ENCODE measurements around the gene ZNF80. TPM values are rescaled to one million over a fixed set of nuclear protein-coding genes. Genes with fewer than 3 reads are reported as not detected.

ZNF80 gene
- total RNA-seq, 4 donors from 2014 or later = not detected

GRCh38 chr3:114205541-114205940 lies 31.8 kb downstream of the ZNF80 start:
- no peak for DNase-seq (ENCODE audit: low spot score in 2 of 2)
- TF ChIP-seq CTCF (IDR thresholded peaks at IDR 0.05) (no peak), POLR2A (IDR thresholded peaks at IDR 0.05) (no peak)
- intact Hi-C loops (cut with DNase I; ENCODE audit: low total_unique reads) = no loop called here
- no peak overlapping the region for H3K4me3 ChIP-seq (ENCODE audit: low read depth, poor library complexity, severe bottlenecking)
- 58 to 65% methylated on average over 2 of the region's 2 CpGs for WGBS, 2 donors

DNA sequence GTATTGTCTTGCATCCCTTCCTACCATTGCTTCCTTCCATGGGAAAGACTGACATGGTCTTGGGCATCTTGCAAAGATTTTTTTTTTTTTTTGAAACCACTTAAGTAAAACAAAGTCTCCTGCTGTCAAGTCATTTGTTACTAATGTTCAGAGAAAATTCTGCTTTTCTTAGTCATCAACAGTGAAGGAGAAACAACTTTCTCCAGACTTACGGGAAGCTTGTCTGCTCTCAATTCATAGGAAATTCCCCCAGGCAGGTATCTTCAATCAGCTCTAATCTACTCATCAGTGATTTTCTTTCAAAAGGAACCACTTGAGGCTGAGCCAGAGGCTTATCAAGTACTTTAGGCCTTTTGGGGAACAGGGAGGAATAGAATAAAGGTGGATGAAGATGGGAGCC lies 42.6 kb downstream of the ZNF80 start:
- TF ChIP-seq POLR2A (IDR thresholded peaks at IDR 0.05) = no peak
- no peak overlapping the region for H3K4me3 ChIP-seq (ENCODE audit: low read depth, poor library complexity, severe bottlenecking)
- intact Hi-C loops (cut with DNase I; ENCODE audit: low total_unique reads) = no loop called here
- WGBS, 2 donors = 65 to 74% methylated on average over 1 of the region's 1 CpG
- no peak for DNase-seq (ENCODE audit: low spot score in 2 of 2)

DNA sequence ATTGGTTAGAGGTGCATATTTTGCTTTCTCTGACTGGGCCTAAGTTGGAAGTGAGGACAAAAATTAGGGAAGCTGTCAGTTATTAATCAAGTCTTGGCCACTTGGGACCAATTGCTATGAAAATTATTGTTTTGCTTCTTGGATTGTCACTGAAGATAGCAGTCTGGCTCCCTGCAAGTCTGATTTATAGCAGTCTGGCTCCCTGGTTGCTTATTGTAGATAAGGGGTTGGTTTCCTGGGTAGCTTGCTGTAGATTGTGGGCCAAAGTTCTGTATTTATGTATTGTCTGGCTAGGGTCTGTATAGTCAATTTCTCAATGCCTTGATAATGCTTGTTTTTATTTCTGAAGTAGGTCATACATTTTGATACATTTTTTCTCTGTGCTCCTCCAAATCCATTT lies 45.2 kb downstream of the ZNF80 start:
- no peak overlapping the region for H3K4me3 ChIP-seq (ENCODE audit: low read depth, poor library complexity, severe bottlenecking)
- no peak for DNase-seq (ENCODE audit: low spot score in 2 of 2)
- TF ChIP-seq CTCF (IDR thresholded peaks at IDR 0.05) (no peak), POLR2A (IDR thresholded peaks at IDR 0.05) (no peak)
- intact Hi-C loops (cut with DNase I; ENCODE audit: low total_unique reads) = no loop called here

GRCh38 chr3:114186501-114186900 lies 50.9 kb downstream of the ZNF80 start:
- no peak for DNase-seq (ENCODE audit: low spot score in 2 of 2)
- no peak for TF ChIP-seq CTCF (IDR thresholded peaks at IDR 0.05)
- no peak for TF ChIP-seq POLR2A (IDR thresholded peaks at IDR 0.05)

More at GRCh38 chr3:114186501-114186900, 50.9 kb downstream of the ZNF80 start:
- intact Hi-C loops (cut with DNase I; ENCODE audit: low total_unique reads) = no loop called here
- H3K4me3 ChIP-seq (ENCODE audit: low read depth, poor library complexity, severe bottlenecking) = no peak overlapping the region

Other genes starting within 250 kb of the ZNF80 start
- 1 to 10 TPM; 2.5 to 7.3 (median 5.3) TPM for gene CCDC191, start 181.1 kb downstream of the ZNF80 start, total RNA-seq
- 10 to 100 TPM; 10.8 to 19.4 (median 11.8) TPM for gene QTRT2, start 180.8 kb downstream of the ZNF80 start, total RNA-seq
- gene DRD3, start 58.5 kb downstream of the ZNF80 start, total RNA-seq = not detected
- gene TIGIT, start 56.5 kb upstream of the ZNF80 start, total RNA-seq = 1 to 10 TPM in 1 of 4 donors, not detected in 3; 1.2 TPM

Data from lower leg skin (tissue), 4 donors.